ENCODE results near the gene STK24. TPM values are rescaled to one million over a fixed set of nuclear protein-coding genes. Genes with fewer than 3 reads are reported as not detected.

Gene STK24
- total RNA-seq, 1 donor from 2014 or later: 66.2 TPM

- H3K9me3 ChIP-seq (replicated peaks): no peaks in the 10 kb centered on the region
- H3K27me3 ChIP-seq (ENCODE audit: low read depth): no peaks in the 10 kb centered on the region
- intact Hi-C loops (cut with micrococcal nuclease): no loop called here
- DNase-seq: peak; percentile 41
- peaks cover 59% of the 10 kb centered on the region for H3K36me3 ChIP-seq
- H3K4me3 ChIP-seq: no peak overlapping the region
- no peak overlapping the region for H3K27ac ChIP-seq (replicated peaks)
- TF ChIP-seq, protein P1, sequence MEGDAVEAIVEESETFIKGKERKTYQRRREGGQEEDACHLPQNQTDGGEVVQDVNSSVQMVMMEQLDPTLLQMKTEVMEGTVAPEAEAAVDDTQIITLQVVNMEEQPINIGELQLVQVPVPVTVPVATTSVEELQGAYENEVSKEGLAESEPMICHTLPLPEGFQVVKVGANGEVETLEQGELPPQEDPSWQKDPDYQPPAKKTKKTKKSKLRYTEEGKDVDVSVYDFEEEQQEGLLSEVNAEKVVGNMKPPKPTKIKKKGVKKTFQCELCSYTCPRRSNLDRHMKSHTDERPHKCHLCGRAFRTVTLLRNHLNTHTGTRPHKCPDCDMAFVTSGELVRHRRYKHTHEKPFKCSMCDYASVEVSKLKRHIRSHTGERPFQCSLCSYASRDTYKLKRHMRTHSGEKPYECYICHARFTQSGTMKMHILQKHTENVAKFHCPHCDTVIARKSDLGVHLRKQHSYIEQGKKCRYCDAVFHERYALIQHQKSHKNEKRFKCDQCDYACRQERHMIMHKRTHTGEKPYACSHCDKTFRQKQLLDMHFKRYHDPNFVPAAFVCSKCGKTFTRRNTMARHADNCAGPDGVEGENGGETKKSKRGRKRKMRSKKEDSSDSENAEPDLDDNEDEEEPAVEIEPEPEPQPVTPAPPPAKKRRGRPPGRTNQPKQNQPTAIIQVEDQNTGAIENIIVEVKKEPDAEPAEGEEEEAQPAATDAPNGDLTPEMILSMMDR (IDR thresholded peaks at IDR 0.05; ENCODE audit: borderline replicate concordance): no peak
- H3K4me1 ChIP-seq: no peaks in the 10 kb centered on the region
Measured at GRCh38 chr13:98411617-98412265, 165.2 kb downstream of the STK24 start.

DNA sequence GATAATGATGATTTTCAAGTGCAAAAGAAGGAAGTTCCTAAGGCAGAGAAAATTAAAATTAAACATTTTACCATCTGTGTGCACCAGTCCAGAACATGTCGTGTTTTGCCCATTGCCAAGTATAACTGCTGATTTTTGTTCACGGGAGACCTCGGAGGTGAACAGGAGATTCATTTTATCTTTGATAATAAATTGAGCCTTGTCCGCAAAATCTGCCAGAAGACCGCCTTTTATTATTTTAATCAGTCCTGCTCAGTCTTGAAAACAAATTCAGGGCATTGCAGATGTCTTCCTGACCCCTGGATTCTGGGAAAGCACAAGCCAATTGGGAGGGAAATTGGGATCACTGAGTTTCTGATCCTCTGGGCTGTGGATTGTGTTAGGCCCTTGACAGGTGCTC lies 165.9 kb downstream of the STK24 start:
- Histone ChIP-seq H3K4me3 (no peak overlapping the region), H3K27me3 (ENCODE audit: low read depth) (no peaks in the 10 kb centered on the region), H3K36me3 (peaks cover 55% of the 10 kb centered on the region), H3K4me1 (no peaks in the 10 kb centered on the region), H3K27ac (replicated peaks) (no peak overlapping the region), H3K9me3 (replicated peaks) (no peaks in the 10 kb centered on the region)
- intact Hi-C loops (cut with micrococcal nuclease): no loop called here
- no peak for DNase-seq
- TF ChIP-seq, protein P1 (IDR thresholded peaks at IDR 0.05; ENCODE audit: borderline replicate concordance): no peak

DNA sequence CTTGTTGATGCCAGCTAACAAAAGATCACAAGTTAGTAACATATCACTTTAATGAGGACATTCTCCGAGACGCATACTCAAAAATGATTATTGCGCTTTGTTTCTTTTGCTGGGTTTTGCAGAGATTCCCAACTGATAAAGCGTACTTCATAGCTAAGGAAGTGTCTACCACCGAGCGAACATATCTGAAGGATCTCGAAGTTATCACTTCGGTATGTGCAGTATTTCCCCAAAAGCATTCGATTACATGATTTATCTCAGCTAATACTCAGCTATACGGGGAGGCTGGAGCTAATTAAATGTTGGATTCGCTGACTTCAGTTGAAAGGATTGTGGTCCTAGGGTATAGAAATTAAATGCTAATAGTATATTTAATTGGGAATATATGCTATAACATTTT lies 166.3 kb downstream of the STK24 start:
- Histone ChIP-seq H3K4me1 (no peaks in the 10 kb centered on the region), H3K9me3 (replicated peaks) (no peaks in the 10 kb centered on the region), H3K27ac (replicated peaks) (no peak overlapping the region), H3K27me3 (ENCODE audit: low read depth) (no peaks in the 10 kb centered on the region), H3K36me3 (peaks cover 51% of the 10 kb centered on the region), H3K4me3 (no peak overlapping the region)
- intact Hi-C loops (cut with micrococcal nuclease): no loop called here
- DNase-seq: no peak
- TF ChIP-seq, protein P1 (IDR thresholded peaks at IDR 0.05; ENCODE audit: borderline replicate concordance): no peak

GRCh38 chr13:98409281-98409680 lies 167.6 kb downstream of the STK24 start:
- Histone ChIP-seq H3K36me3 (peaks cover 41% of the 10 kb centered on the region), H3K27me3 (ENCODE audit: low read depth) (no peaks in the 10 kb centered on the region), H3K27ac (replicated peaks) (no peak overlapping the region), H3K4me3 (no peak overlapping the region), H3K9me3 (replicated peaks) (no peaks in the 10 kb centered on the region), H3K4me1 (no peaks in the 10 kb centered on the region)
- intact Hi-C loops (cut with micrococcal nuclease): no loop called here
- TF ChIP-seq, protein P1 (IDR thresholded peaks at IDR 0.05; ENCODE audit: borderline replicate concordance): no peak
- DNase-seq: no peak

DNA sequence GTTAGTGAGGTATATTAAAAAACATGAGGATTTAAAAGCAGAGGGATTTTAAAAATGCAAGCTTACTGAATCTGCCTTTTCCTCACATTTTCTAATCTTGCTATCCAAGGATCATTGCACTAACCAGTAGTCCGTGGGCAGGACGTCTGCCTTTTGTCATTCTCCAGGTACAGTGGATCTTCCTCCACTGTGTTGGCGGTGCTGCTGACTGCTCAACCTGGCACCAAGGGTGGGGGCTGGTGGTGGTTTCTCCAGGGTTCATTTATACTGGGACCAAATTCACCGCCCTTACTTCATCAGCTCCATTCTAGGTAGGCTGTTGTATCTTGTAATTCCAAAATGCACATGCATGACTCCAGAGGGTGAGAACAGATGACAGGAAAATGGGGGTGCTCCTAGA lies 169.3 kb downstream of the STK24 start:
- intact Hi-C loops (cut with micrococcal nuclease): no loop called here
- TF ChIP-seq, protein P1 (IDR thresholded peaks at IDR 0.05; ENCODE audit: borderline replicate concordance): no peak
- H3K27ac ChIP-seq (replicated peaks): no peak overlapping the region
- no peak for DNase-seq
- no peaks in the 10 kb centered on the region for H3K9me3 ChIP-seq (replicated peaks)
- H3K27me3 ChIP-seq (ENCODE audit: low read depth): no peaks in the 10 kb centered on the region
- no peaks in the 10 kb centered on the region for H3K4me1 ChIP-seq
- H3K4me3 ChIP-seq: no peak overlapping the region
- peaks cover 27% of the 10 kb centered on the region for H3K36me3 ChIP-seq

Data from left ventricle myocardium inferior (tissue), 1 donor.